Astrocyte (in vitro differentiated cells and primary cell): ENCODE results near the gene SUZ12. TPM values are rescaled to one million over a fixed set of nuclear protein-coding genes. Genes with fewer than 3 reads are reported as not detected.
"Not testable (repeated sequence)": the region's sequence is repeated elsewhere in the genome, so short reads cannot be mapped to it uniquely, and the experiment has no call there.

ENCODE experiments used
- DNase-seq: peaks from one replicate; pipeline ENCODE4 v3.0.0-alpha.2; 2010; ENCODE audit warnings: low read depth
- FAIRE-seq: peaks from 2 replicates; lab custom pipeline; 2011; peaks lifted over from hg19 to GRCh38; lab: Jason Lieb, UNC
- H2AFZ ChIP-seq: 2 replicates; pipeline ENCODE4 v1.6.0; 2012; ENCODE audit warnings: low read depth, low read length, inconsistent platforms
- H3K27ac ChIP-seq: 2 replicates; pipeline ENCODE4 v1.5.1; 2011; ENCODE audit warnings: low read depth, low read length, inconsistent platforms
- H3K27me3 ChIP-seq: 2 replicates; pipeline ENCODE4 v1.6.0; 2011; ENCODE audit warnings: low read length, inconsistent platforms; ENCODE audit not compliant: insufficient read depth
- H3K36me3 ChIP-seq: 2 replicates; pipeline ENCODE4 v1.5.1; 2011; ENCODE audit warnings: low read length, inconsistent platforms; ENCODE audit not compliant: insufficient read depth
- H3K4me1 ChIP-seq: 2 replicates; pipeline ENCODE4 v1.5.1; 2011; ENCODE audit warnings: low read length, inconsistent platforms; ENCODE audit not compliant: insufficient read depth
- H3K4me2 ChIP-seq: 2 replicates; pipeline ENCODE4 v1.6.0; 2012; ENCODE audit warnings: low read length, inconsistent platforms
- H3K4me3 ChIP-seq: 2 replicates; pipeline ENCODE4 v1.5.1; 2011; ENCODE audit warnings: low read depth, mild to moderate bottlenecking, low read length, inconsistent platforms; ENCODE audit not compliant: insufficient read depth
- H3K79me2 ChIP-seq: 2 replicates; pipeline ENCODE4 v1.6.0; 2012; ENCODE audit warnings: mild to moderate bottlenecking, low read length, inconsistent platforms; ENCODE audit not compliant: insufficient read depth
- H3K9ac ChIP-seq: 2 replicates; pipeline ENCODE4 v1.6.0; 2012; ENCODE audit warnings: mild to moderate bottlenecking, low read length, inconsistent platforms
- H3K9me3 ChIP-seq: 2 replicates; pipeline ENCODE4 v1.5.1; 2012; ENCODE audit warnings: low read depth, mild to moderate bottlenecking, low read length, inconsistent platforms; ENCODE audit not compliant: insufficient read depth
- H4K20me1 ChIP-seq: 2 replicates; pipeline ENCODE4 v1.6.0; 2012; ENCODE audit warnings: low read length, inconsistent platforms; ENCODE audit not compliant: insufficient read depth
- H3K27ac Mint-ChIP-seq: one replicate; pipeline ENCODE4 v1.8.0; 2021; ENCODE audit warnings: mild to moderate bottlenecking, mixed read lengths; ENCODE audit not compliant: unreplicated experiment
- H3K27me3 Mint-ChIP-seq: one replicate; pipeline ENCODE4 v1.8.0; 2021; ENCODE audit warnings: low read depth, mixed read lengths; ENCODE audit not compliant: unreplicated experiment
- H3K36me3 Mint-ChIP-seq: one replicate; pipeline ENCODE4 v1.8.0; 2021; ENCODE audit warnings: low read depth, mixed read lengths; ENCODE audit not compliant: unreplicated experiment
- H3K4me1 Mint-ChIP-seq: one replicate; pipeline ENCODE4 v1.8.0; 2021; ENCODE audit warnings: low read depth, mixed read lengths; ENCODE audit not compliant: unreplicated experiment
- H3K4me3 Mint-ChIP-seq: one replicate; pipeline ENCODE4 v1.8.0; 2021; ENCODE audit warnings: mild to moderate bottlenecking, moderate library complexity, mixed read lengths; ENCODE audit not compliant: unreplicated experiment
- H3K9me3 Mint-ChIP-seq: one replicate; pipeline ENCODE4 v1.8.0; 2021; ENCODE audit warnings: mild to moderate bottlenecking, mixed read lengths; ENCODE audit not compliant: unreplicated experiment
- CTCF ChIP-seq: IDR thresholded peaks from 2 replicates; pipeline ENCODE4 v1.5.1; 2011; ENCODE audit warnings: low read depth, mild to moderate bottlenecking, inconsistent platforms, low read length, moderate library complexity; ENCODE audit not compliant: insufficient read depth
- EZH2 ChIP-seq: IDR thresholded peaks from 2 replicates; pipeline ENCODE4 v1.6.1; 2012; ENCODE audit warnings: mild to moderate bottlenecking, low read length, inconsistent platforms; ENCODE audit not compliant: insufficient read depth
- total RNA-seq: library from RNA; stranded (reverse); gene quantifications from 2 replicates; pipeline ENCODE4 v1.2.1, GENCODE V29; 2021

SUZ12 gene
- total RNA-seq, 1 donor from 2014 or later = 18.7 TPM

DNA sequence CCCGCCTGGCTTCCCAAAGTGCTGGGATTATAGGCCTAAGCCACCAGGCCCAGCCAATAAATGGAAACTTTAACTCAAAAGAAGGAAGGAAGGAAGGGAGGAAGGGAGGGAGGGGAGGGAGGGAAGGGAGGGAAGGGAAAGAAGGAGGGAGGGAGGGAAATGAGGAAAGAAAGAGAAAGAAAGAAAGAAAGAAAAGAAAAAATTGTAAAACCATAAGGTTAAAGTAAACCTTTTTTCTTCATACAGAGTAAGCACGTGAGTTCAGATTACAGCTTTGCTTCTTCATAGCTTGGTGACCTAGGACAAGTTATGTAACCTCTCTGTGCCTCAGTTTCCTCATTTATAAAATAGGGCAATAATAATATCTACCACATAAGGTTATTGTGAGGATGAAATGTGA lies 96.4 kb downstream of the SUZ12 start:
- H3K27me3 ChIP-seq = no peaks in the 10 kb centered on the region
- peaks cover 5% of the 10 kb centered on the region for H3K36me3 ChIP-seq
- Mint-ChIP-seq H3K36me3 (peaks cover 2% of the 10 kb centered on the region), H3K9me3 (no peaks in the 10 kb centered on the region), H3K4me3 (no peak overlapping the region), H3K27me3 (no peaks in the 10 kb centered on the region), H3K4me1 (no peaks in the 10 kb centered on the region), H3K27ac (no peak overlapping the region)
- no peaks in the 10 kb centered on the region for H4K20me1 ChIP-seq
- H3K9ac ChIP-seq = no peak overlapping the region
- no peaks in the 10 kb centered on the region for H3K9me3 ChIP-seq
- no peak overlapping the region for H3K4me2 ChIP-seq
- DNase-seq (no peak), FAIRE-seq (no peak)
- H3K4me1 ChIP-seq = no peaks in the 10 kb centered on the region
- TF ChIP-seq EZH2 = no peak
- no peak for TF ChIP-seq CTCF
- H3K4me3 ChIP-seq = no peak overlapping the region
- H3K27ac ChIP-seq = no peak overlapping the region
- H3K79me2 ChIP-seq = no peaks in the 10 kb centered on the region
- H2AFZ ChIP-seq = no peak overlapping the region

- not testable (repeated sequence) for H3K36me3 Mint-ChIP-seq, H3K36me3 ChIP-seq, H3K9me3 ChIP-seq, H3K27me3 Mint-ChIP-seq, H3K79me2 ChIP-seq, H3K4me1 Mint-ChIP-seq, FAIRE-seq, H3K4me2 ChIP-seq, H3K27me3 ChIP-seq, H3K4me1 ChIP-seq, H3K27ac Mint-ChIP-seq, H3K4me3 Mint-ChIP-seq, H3K27ac ChIP-seq, H2AFZ ChIP-seq, H3K9ac ChIP-seq, H4K20me1 ChIP-seq, H3K9me3 Mint-ChIP-seq, H3K4me3 ChIP-seq, DNase-seq
These were observed 97.0 kb downstream of the SUZ12 start for GRCh38 chr17:32033812-32034211.

DNA sequence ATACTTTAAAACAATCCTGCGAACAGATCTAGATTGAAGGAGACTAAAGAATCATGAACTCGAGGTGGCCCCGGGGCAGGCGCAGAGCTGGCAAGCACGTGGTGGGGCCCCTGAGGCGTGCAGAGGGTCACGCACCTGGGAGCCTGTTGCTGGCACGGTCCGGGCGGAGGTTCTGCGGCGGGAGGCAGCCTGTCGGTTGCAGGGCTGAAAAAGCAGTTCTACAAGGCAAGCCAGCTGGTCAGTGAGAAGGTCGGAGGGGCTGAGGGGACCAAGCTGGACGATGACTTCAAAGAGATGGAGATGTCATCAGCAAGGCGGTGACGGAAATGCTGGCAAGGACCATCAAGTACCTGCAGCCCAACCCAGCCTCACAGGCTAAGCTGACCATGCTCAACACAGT lies 103.4 kb downstream of the SUZ12 start:
- not testable (repeated sequence) for H3K27me3 Mint-ChIP-seq, H3K27ac ChIP-seq, H3K36me3 Mint-ChIP-seq, H3K27me3 ChIP-seq, H3K4me3 ChIP-seq, H3K9ac ChIP-seq, H3K36me3 ChIP-seq, FAIRE-seq, H3K27ac Mint-ChIP-seq, DNase-seq, H3K79me2 ChIP-seq, H3K4me3 Mint-ChIP-seq, H3K9me3 Mint-ChIP-seq, H3K4me2 ChIP-seq, H3K4me1 ChIP-seq, H3K9me3 ChIP-seq, H2AFZ ChIP-seq, H4K20me1 ChIP-seq, H3K4me1 Mint-ChIP-seq

GRCh38 chr17:32041306-32041875 lies 104.6 kb downstream of the SUZ12 start:
- H4K20me1 ChIP-seq, H3K27ac ChIP-seq, H3K4me1 Mint-ChIP-seq, H3K36me3 ChIP-seq, DNase-seq, H3K9me3 Mint-ChIP-seq, H3K27me3 ChIP-seq, H3K4me3 Mint-ChIP-seq, H3K79me2 ChIP-seq, H2AFZ ChIP-seq, H3K9ac ChIP-seq, H3K36me3 Mint-ChIP-seq, H3K4me1 ChIP-seq, H3K27me3 Mint-ChIP-seq, H3K4me2 ChIP-seq, H3K4me3 ChIP-seq, H3K27ac Mint-ChIP-seq, H3K9me3 ChIP-seq, FAIRE-seq: not testable (repeated sequence)

DNA sequence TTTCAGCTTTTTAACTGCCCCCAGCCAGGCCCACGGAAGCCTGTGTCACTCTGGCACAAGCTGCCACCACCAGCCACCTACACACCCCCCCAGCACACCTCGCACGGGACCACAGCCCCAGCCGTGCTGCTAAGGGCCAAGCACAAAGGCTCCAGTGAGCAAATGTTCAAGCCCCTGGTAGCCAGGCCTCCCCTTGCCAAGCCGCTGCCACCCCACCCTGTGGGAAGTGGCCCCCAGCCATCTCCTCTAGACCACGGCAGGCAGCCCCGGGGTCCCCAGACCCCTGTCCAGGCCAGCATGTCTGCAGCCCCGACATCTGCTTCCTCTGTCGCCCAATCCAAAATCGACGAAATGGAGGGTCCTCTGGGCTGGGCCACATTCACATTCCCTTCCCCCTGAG lies 105.5 kb downstream of the SUZ12 start:
- not testable (repeated sequence) for FAIRE-seq, H4K20me1 ChIP-seq, H3K36me3 Mint-ChIP-seq, H3K4me1 ChIP-seq, H2AFZ ChIP-seq, H3K27ac ChIP-seq, H3K9me3 Mint-ChIP-seq, H3K27me3 Mint-ChIP-seq, H3K36me3 ChIP-seq, H3K4me3 Mint-ChIP-seq, H3K79me2 ChIP-seq, H3K9ac ChIP-seq, H3K4me3 ChIP-seq, H3K27ac Mint-ChIP-seq, DNase-seq, H3K4me1 Mint-ChIP-seq, H3K4me2 ChIP-seq, H3K27me3 ChIP-seq, H3K9me3 ChIP-seq
